ENCODE measurements around the gene LIN7B. TPM values are rescaled to one million over a fixed set of nuclear protein-coding genes. Genes with fewer than 3 reads are reported as not detected.

Gene LIN7B
- total RNA-seq, 2 experiments from 2014 or later, result 3.6 to 5.5 TPM

GRCh38 chr19:49070416-49070815, 43.8 kb upstream of the LIN7B start:
- no peak for DNase-seq (ENCODE audit: low spot score)
- Histone ChIP-seq H3K36me3 (ENCODE audit: insufficient read depth, low read length) (no peaks in the 10 kb centered on the region), H3K4me2 (ENCODE audit: low read length) (no peak overlapping the region), H3K9me2 (ENCODE audit: insufficient read depth, low read length) (no peaks in the 10 kb centered on the region), H2AFZ (ENCODE audit: low read length) (no peak overlapping the region), H3K79me2 (ENCODE audit: insufficient read depth, low read depth, low read length) (no peaks in the 10 kb centered on the region), H3K4me3 (ENCODE audit: low read depth, low read length, poor library complexity, severe bottlenecking) (no peak overlapping the region), H3K9me3 (ENCODE audit: low read length) (no peaks in the 10 kb centered on the region), H4K20me1 (ENCODE audit: insufficient read depth, low read length) (no peaks in the 10 kb centered on the region; the same call in 1 of the 2 replicates), H3K4me1 (ENCODE audit: insufficient read depth, low read length, poor library complexity, severe bottlenecking) (no peaks in the 10 kb centered on the region), H3K27ac (ENCODE audit: low read depth, low read length, poor library complexity, severe bottlenecking) (no peak overlapping the region)
- ChIA-PET POLR2A (no interaction called here), CTCF (ENCODE audit: unreplicated experiment) (no interaction called here)
- intact Hi-C loops (cut with micrococcal nuclease; ENCODE audit: unreplicated experiment), result no loop called here
- BruUV-seq (replicated peaks), result no TSS peak
- TF ChIP-seq EZH2phosphoT487 (IDR thresholded peaks at IDR 0.05; ENCODE audit: borderline replicate concordance, low read depth, low read length), result no peak
- no peak for TF ChIP-seq CTCF (conservative IDR thresholded peaks at IDR 0.05; ENCODE audit: low read length)

- intact Hi-C loops (cut with micrococcal nuclease; ENCODE audit: unreplicated experiment), result no loop called here
- H3K9me3 ChIP-seq (ENCODE audit: low read length), result no peaks in the 10 kb centered on the region
- ChIA-PET POLR2A (no interaction called here), CTCF (ENCODE audit: unreplicated experiment) (no interaction called here)
- H3K9me2 ChIP-seq (ENCODE audit: insufficient read depth, low read length), result no peaks in the 10 kb centered on the region
- H3K4me1 ChIP-seq (ENCODE audit: insufficient read depth, low read length, poor library complexity, severe bottlenecking), result no peaks in the 10 kb centered on the region
- DNase-seq (ENCODE audit: low spot score), result no peak
- BruUV-seq (replicated peaks), result no TSS peak
- H3K4me2 ChIP-seq (ENCODE audit: low read length), result no peak overlapping the region
- H3K79me2 ChIP-seq (ENCODE audit: insufficient read depth, low read depth, low read length), result no peaks in the 10 kb centered on the region
- TF ChIP-seq CTCF (conservative IDR thresholded peaks at IDR 0.05; ENCODE audit: low read length) (no peak), EZH2phosphoT487 (IDR thresholded peaks at IDR 0.05; ENCODE audit: borderline replicate concordance, low read depth, low read length) (no peak)
- H3K4me3 ChIP-seq (ENCODE audit: low read depth, low read length, poor library complexity, severe bottlenecking), result no peak overlapping the region
- H4K20me1 ChIP-seq (ENCODE audit: insufficient read depth, low read length), result no peaks in the 10 kb centered on the region; the same call in 1 of the 2 replicates
- H2AFZ ChIP-seq (ENCODE audit: low read length), result no peak overlapping the region
- no peak overlapping the region for H3K27ac ChIP-seq (ENCODE audit: low read depth, low read length, poor library complexity, severe bottlenecking)
- no peaks in the 10 kb centered on the region for H3K36me3 ChIP-seq (ENCODE audit: insufficient read depth, low read length)
Measured at GRCh38 chr19:49071860-49072547, 42.2 kb upstream of the LIN7B start.
